DMS153 treated with DMSO at 0.1 percent for 48 hours (cell line): ENCODE results near the gene FOXK1.

Experiments used
- DNase-seq: peaks from one replicate; lab custom pipeline; 2025; ENCODE audit not compliant: unreplicated experiment; lab: John Stamatoyannopoulos, UW

Gene FOXK1

DNA sequence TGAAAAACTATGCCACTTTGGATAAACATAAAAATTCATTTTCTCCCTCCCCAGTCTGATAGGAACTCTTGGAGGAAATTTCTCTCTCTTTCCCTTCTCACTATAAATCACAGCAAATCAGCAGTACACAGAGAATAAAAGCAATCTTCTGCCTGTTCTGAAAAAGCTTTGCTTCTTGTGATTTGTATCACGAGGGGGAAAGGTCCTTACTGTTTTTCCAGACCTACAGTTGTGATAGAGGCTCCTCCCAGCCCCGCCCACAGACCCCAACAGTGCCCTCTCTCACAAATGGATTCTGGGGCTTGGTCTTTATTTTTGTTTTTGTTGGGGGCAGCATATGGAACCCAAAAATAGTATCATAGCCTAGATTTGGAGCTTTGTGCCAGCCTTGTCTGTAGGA is 12.2 kb downstream of the FOXK1 start:
- no peak for DNase-seq

DNA sequence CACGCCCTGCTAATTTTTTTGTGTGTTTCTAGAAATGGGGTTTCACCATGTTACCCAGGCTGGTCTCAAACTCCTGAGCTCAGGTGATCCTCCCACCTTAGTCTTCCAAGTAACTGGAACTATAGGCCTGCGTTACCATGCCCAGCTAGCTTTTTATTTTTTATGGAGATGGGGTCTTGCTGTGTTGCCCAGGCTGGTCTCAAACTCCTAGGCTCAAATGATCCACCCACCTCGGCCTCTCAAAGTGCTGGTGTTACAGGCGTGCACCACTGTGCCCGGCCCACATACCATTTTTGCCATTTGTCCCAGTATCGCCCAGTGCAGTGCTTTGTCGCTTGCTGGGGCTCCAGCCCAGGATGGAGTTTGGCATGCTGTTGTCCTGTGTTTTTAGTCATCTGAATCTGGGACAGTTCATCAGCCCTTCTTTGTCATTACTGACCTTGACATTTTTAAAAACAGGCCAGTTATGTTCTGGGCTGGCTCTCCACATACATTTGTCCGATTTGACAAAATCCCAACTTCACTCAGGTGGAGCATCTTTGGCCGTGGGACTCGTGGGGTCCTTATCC is 16.7 kb downstream of the FOXK1 start:
- DNase-seq, result no peak

DNA sequence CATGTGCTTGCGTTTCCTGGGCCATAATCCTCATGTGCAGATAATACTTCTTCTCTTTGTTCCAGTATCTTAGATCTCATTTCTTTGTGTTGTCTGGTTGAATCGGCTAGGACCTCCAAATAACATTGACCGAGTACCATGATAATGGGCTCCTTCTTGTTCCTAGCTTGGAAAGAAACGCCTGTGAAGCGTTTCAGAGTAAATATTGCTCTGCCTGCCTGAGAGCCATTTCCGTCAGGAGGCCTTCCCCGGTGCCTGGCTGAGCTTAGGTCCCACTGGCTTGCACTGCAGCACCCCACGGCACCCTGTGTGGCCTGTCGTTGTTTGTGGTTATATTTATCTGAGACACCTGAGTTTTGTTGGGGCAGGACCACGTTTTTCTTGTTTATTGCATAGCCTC is 17.7 kb downstream of the FOXK1 start:
- no peak for DNase-seq

DNA sequence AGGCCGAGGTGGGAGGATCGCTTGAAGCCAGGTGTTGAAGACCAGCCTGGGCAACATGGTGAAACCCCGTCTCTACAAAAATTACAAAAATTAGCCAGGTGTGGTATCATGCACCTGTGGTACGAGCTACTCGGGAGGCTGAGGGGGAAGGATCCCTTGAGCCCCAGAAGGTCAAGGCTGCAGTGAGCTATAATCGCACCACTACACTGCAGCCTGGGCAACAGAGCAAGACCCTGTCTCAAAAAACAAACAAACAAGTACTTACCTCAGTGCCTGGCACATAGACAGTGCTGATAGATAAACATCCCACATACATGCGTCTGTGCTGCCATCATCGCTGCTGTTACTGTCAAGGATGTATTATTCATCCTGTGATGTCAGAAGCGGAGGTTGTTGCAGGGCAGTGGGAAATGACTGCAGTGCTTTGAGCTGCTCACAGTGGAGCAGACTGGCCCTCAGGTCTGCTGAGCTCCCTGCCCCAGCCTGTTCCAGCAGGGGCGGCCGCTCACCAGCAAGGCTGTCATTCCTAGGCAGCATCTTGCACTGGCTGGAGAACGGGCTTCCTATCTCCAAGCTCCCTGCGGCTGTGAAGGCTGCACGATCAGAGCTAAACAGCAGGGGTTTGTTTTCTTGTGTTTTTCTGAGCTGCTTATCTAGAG is 18.6 kb downstream of the FOXK1 start:
- no peak for DNase-seq

DNA sequence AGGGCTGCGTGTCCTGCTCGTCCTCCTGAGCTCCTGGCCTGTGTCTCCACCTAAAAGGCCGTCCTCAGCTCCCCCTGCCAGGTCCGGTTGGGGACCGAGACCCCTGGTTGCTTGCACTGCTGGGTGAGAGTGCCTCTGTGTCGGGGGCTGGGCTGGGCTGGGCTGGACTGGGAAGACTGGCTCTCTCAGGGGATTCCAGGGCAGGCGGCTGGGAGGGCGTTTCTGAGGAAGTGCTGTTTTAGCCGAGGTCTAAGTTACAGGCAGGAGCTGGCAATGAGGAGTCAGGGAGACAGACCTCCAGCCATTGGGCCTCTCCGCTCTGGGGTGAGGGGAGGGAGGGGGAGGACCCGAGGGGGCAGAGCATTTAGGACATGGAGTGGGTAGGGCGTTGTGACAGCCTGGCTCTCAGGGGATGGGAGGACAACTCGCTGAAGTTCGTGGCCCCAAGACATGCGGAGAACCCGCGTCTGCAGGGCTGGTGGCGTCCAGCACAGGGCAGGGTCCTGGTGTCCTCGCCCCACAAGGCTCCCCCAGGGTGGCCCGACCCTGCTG is 20.9 kb downstream of the FOXK1 start:
- no peak for DNase-seq

DNA sequence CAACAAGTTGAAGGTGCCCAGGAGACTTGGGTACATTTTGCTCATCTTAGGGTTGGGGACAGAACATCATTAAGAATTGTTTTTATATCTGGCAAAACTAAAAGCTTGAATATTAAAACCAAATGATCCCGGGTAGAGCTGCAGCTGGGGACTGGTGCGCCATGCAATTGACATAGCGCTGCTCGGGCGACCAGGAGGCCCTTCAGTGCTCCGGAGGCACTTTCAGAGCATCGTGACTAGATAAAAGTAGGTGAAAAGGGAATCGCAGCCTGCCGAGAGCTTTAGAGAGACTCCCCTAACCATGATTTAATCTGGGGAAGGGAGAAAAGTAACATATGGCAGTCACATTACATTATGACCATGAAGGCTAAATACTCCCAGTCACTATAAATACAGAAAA is 21.4 kb downstream of the FOXK1 start:
- DNase-seq, result no peak

DNA sequence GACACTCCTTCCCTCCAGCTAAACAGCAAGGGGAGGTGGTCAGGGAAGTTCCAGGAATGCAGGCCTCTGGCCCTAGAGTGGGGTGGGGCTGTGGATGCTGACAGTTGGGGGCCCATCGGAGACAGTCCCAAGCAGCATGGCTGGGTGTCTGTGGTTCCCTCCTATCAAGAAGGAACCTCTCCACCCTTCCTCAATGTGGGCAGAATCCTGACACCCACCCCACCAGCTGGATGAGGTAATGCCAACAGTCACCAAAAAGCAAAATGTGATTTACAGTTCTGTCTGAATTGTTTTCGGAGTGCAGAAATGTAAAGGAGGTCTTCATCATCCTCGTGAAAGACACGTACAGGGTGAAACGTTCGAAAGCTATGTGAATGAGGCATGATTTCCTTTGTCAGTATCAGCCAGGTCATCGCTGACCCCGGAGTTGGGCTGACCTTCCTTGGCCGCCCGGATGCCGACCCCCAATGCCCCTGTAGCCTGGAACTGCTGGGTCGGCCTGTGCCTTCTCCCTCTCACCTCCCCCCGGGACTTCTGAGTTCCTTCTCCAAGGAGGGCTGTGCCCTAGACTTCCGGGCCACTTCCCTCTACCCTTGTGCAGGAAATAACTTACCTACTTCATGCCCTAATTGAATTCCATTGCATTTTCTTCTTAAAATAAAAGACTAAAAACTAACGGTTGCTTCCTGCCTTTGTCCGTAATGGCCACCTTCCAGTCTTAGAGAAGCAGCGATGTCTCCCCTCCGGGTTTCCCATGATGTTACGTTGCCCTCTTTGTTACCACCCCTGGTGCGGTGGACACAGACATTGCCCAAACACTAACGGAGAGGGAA is 24.5 kb downstream of the FOXK1 start:
- DNase-seq, result no peak

DNA sequence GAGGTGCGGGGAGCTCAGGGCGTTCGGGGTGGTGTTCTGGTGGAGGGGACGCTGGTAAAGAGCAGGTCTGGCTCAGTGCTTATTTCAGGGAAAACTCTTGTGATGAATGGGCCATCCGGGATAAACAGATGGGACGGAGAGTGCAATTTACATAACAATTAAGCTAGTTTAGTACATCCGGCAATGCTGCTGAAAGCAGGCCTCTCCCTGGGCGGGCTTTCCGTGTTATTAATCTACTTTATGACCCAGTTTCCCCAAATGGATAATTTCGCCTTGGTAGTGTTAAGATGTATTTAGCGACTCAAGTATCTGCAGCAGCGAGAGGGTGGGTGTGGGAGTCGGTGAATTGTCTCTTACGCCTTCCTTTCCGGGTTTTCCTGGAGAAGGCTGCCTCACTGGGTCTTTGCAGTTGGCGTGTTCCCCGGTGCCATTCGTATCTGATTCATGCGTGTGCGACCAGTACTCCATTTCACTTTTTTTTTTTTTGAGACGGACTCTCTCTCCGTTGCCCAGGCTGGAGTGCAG is 25.2 kb downstream of the FOXK1 start:
- peak; percentile 86 for DNase-seq

DNA sequence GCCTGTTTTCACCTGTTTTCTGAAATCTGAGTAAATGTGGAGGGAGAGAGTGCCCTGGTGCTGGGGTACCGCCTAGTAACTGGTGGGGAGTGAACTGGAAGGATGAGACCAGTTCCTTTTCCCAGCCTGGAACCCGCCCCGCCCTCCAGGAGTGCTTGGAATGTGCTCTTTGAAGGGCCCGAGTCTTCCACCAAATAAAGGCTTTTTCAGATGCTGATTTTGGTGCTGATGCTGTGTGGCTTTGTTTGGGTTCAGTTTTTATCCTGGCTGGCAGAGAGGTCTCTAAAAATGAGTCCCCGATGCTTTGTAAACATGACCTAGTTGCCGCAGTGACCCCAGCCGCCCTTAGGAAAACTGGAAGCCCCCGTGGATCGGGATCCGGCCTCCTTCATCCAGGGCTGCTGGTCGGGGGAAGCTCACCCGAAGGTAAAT is 25.9 kb downstream of the FOXK1 start:
- no peak for DNase-seq

DNA sequence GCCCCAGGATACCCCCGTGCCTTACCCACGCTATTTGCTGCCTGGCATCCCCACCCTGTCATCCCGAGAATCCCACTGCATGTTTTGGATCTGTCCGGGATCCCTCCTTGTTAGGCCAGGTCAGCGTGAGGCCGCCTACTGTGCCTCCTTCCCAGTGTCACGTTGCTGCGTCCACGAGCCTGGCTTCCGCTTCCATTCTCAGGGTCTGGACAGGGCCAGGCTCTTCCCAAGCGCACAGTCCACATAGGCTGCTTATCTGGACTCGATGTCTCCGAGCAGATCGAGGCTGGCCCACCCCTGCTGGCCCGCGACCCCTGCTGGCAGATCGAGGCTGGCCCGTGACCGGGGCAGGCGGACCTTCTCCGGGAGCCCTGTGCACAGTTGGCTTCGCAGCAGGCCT is 27.1 kb downstream of the FOXK1 start:
- DNase-seq, result no peak

DNA sequence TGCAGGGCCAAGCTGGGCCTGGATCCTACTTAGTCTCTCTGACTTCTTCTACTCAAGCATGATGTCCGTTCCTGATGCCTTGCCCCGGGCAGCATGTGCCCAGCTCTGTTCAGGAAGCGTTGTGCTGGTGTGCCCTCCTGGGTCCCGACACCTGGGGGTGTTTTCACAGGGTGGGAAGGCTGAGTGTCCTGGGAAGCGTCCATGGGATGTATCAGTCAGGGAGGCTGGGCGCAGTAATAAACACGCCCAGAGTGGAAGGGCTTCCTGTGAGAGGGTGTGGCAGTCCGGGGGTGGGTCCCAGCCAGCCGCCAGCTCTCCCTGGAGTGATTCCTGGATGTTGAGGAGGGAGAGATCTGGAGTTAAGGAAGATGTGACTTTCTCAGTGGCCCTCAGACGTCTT is 29.0 kb downstream of the FOXK1 start:
- DNase-seq, result no peak

DNA sequence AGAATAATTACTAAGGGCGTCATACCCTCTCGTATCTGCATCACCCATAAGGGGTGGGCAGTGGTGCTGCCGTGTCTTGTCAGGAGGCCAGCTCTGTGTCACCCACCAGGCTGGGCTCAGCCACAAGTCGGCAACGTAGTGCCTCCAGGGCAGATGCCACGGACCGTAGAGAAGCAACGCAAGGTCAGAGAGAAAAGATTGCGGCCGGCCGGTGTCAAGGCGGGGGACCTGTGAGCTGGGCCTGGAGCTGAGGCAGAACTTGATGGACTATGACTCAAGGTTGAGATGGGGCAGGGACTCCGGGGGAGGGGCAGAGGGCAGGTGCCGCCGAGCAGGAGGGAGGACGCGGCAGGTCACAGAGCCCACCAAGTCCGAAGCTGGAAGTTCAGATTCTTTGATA is 29.5 kb downstream of the FOXK1 start:
- no peak for DNase-seq

DNA sequence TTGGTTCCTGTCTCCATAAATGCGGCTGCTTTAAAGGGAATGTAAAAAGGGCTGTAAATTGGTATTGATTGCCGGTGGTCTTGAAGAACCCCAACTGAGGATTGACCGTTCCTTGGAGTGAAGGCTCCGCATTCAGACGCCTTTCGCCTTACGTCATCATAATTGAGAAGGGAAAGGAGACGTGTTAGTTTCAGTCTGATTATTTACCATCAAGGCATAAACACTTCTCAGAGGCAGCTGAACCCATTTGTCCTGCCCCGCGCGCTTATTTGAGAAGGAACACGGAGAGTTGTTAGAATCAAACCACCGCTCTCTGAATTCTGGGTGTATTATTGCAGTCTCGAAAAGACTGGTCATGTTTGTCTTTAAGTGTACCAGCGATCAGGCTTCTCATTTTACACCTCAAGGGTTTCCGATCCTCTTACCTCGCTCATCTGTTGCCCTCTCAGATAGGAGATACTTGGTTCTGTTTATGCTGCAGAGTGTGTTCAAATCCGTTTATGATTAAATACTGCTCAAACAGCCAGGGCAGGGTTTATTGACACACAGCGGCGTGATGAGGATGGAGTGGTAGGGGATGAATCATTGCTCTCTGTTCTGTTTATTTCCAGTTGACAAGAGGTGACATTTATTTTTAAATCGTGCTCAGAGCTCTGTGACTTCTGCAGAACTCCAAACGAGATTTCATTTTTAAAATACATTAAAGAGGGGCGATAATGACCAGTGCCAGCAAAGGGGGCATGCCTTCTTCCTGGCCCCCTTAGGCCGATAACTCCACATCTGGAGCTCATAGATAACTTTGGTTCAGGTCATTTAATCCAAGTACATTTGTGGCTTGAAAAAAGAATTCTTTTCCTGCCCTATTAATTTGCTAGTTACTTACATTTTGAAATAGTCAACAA is 30.4 kb downstream of the FOXK1 start:
- DNase-seq, result peak; percentile 91

DNA sequence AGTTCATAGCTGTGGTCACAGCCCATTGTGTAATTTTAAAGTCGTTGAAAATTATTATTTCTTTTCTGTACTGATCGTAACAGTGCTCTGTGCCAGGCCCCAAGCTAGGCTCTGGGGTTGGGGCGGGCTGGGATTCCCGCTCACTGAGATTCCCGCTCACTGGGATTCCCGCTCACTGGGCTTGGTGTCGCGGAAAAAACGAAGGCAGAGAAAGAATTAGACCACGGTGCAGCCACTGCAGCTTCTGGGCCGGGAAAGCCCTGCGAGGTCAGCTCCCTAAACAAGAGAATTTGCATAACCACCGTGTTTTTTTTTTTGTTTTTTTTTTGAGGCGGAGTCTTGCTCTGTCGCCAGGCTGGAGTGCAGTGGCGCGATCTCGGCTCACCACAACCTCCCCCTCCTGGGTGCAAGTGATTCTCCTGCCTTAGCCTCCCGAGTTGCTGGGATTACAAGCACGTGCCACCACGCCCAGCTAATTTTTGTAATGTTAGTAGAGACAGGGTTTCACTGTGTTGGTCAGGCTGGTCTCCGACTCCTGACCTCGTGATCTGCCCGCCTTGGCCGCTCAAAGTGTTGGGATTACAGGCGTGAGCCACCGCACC is 31.2 kb downstream of the FOXK1 start:
- DNase-seq, result peak; percentile 48

DNA sequence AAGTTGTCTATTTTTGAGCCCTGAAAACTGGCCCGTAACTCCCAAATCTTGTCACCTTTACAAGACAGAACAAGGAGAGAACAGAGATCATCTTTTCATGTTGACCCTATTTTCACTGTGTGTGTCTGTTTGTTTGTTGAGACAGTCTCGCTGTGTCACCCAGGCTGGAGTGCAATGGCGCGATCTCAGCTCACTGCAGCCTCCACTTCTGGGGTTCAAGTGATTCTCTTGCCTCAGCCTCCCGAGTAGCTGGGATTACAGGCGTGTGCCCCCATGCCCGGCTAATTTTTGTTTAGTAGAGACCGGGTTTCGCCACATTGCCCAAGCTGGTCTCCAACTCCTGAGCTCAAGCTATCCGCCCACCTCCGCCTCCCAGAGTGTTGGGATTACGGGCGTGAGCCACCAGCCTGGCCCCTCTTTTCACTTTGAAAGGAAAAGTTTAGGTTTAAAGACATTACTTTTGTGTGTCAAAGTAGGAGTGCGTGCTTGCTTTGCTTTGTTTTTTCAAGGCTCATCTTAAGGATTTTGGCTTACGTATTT is 32.1 kb downstream of the FOXK1 start:
- DNase-seq, result no peak

DNA sequence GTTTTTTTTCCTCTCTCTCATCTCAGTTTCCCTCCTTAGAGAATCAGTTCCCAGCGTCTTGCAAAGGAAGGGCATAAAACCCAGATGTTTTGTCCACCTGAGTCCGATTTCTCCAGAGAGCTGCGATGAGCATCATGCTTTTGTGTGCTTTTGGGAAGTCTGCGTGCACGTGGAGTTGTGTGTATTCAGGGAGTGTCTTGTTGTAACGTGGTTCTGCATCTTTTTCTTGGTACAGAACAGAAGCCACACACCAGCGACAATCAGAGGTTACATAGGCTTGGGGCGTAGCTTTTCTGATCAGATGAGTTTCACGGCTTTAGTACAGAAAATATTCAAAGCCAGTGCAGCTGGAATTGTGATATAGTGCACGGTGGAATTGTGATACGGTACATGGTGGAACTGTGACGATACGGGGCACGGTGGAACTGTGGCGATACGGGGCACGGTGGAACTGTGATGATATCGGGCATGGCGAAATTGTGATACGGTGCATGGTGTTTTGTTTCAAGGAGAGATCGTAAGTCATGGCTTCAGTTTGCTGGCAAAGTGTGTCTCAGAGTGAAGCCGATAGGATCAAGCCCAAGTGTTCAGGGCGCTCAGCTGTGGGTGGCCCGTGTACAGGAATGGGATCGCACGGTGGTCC is 32.8 kb downstream of the FOXK1 start:
- DNase-seq, result no peak

DNA sequence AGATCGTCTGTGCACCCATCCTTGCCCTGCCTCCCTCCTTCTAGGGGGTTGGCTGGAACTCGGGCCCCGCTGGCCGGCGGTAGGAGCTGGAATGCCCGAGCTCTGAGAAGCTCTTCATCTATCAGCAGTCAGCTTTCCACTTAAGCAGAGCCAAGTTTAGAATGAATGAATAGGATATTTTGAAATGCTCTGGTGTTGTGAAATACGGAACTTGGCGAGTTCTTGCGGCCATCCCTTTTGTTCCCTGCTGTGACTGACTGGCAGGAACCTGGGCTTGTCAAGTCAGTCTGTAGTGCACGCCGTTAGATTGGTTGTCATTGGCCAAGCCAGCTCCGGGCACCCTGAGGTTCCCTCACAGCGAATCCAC is 33.3 kb downstream of the FOXK1 start:
- DNase-seq, result no peak

DNA sequence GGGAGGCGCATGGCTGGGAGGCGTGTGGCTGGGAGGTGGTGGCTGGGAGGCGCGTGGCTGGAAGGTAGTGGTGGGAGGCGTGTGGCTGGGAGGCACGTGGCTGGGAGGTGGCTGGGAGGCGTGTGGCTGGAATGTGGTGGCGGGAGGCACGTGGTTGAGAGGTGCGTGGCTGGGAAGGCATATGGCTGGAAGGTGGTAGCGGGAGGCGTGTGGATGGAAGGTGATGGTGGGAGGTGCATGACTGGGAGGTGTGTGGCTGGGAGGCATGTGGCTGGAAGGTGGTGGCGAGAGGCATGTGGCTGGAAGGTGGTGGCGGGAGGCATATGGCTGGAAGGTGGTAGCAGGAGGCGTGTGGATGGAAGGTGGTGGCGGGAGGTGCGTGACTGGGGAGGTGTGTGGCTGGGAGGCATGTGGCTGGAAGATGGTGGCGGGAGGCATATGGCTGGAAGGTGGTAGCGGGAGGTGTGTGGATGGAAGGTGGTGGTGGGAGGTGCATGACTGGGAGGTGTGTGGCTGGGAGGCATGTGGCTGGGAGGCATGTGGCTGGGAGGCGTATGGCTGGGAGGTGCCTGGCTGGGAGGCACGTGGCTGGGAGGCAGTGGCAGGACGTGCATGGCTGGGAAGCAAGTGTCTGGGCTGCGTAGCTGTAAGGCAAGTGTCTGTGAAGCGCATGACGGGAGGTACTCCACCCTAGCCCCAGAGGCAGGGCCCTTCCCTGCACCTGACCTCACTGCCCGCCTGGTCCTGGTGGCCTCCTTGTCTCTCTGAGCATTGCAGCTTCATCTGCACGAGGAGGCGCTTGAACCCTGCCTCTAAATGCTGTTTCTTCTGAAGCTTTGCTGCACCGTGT is 35.1 kb downstream of the FOXK1 start:
- no peak for DNase-seq

DNA sequence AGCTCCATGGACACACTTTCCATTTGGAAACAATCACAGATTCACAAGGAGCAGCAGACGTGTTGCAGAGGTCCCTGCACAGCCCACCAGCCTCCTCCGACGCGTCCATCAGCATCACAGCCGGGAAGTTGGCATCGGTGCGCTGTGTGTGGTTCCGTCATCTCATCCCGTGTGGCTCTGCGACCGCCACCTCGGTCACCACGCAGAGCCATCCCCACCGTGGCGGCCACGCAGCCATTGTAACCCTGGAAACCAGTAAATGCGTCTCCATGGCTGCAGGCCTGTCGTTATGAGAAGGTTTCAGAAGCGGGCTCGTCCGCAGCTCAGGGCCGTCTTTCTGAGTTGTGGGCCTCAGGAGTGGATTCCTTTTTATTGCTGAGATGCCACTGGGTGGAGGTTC is 36.0 kb downstream of the FOXK1 start:
- no peak for DNase-seq
